GM23338 (cell line): ENCODE data around the gene WBP2. TPM values are rescaled to one million over a fixed set of nuclear protein-coding genes. Genes with fewer than 3 reads are reported as not detected.

ENCODE experiments used
- ATAC-seq: fragments of 200-7000 bp; cut with Tn5 transposase; 3 replicates; pipeline ENCODE4 v1.9.1; 2020
- DNase-seq: peaks from one replicate; pipeline ENCODE4 v3.0.0-alpha.2; 2015; ENCODE audit warnings: low spot score
- H2AFZ ChIP-seq: fragments of 200-600 bp; sonication (generic); 2 replicates; pipeline ENCODE4 v1.8.0; 2016; ENCODE audit warnings: antibody characterized with exemption, mild to moderate bottlenecking, moderate library complexity
- H3F3A ChIP-seq: fragments of 200-600 bp; sonication (generic); replicated peaks from 2 replicates; pipeline ENCODE4 v1.8.0; 2017; ENCODE audit warnings: antibody characterized with exemption, mixed run types, low read depth
- H3K27ac ChIP-seq: fragments of 200-600 bp; sonication (generic); 2 replicates; pipeline ENCODE4 v1.6.1; 2016; ENCODE audit warnings: low read depth
- H3K27me3 ChIP-seq: fragments of 200-600 bp; sonication (generic); 2 replicates; pipeline ENCODE4 v1.8.0; 2016; ENCODE audit warnings: mild to moderate bottlenecking, mixed run types, moderate library complexity; ENCODE audit not compliant: insufficient read depth
- H3K36me3 ChIP-seq: fragments of 200-600 bp; sonication (generic); 2 replicates; pipeline ENCODE4 v1.8.0; 2016; ENCODE audit warnings: mild to moderate bottlenecking; ENCODE audit not compliant: insufficient read depth
- H3K4me1 ChIP-seq: fragments of 200-600 bp; sonication (generic); 2 replicates; pipeline ENCODE4 v1.8.0; 2016; ENCODE audit warnings: mild to moderate bottlenecking, moderate library complexity; ENCODE audit not compliant: insufficient read depth
- H3K4me2 ChIP-seq: fragments of 200-600 bp; sonication (generic); 2 replicates; pipeline ENCODE4 v1.7.1; 2017; ENCODE audit warnings: mixed run types
- H3K4me3 ChIP-seq: fragments of 200-600 bp; sonication (generic); 2 replicates; pipeline ENCODE4 v1.6.1; 2016; ENCODE audit warnings: mixed run types
- H3K79me2 ChIP-seq: fragments of 200-600 bp; sonication (generic); replicated peaks from 2 replicates; pipeline ENCODE4 v1.8.0; 2017; ENCODE audit warnings: mild to moderate bottlenecking; ENCODE audit not compliant: insufficient read depth
- H3K9me2 ChIP-seq: fragments of 200-600 bp; sonication (generic); 2 replicates; pipeline ENCODE4 v1.8.0; 2017; ENCODE audit not compliant: insufficient read depth
- H4K20me1 ChIP-seq: fragments of 200-600 bp; sonication (generic); replicated peaks from 2 replicates; pipeline ENCODE4 v1.8.0; 2017; ENCODE audit warnings: mild to moderate bottlenecking; ENCODE audit not compliant: insufficient read depth
- H3K27ac Mint-ChIP-seq: 2 replicates; pipeline ENCODE4 v1.8.0; 2020; ENCODE audit warnings: inconsistent platforms, mild to moderate bottlenecking, moderate library complexity, mixed read lengths
- H3K27me3 Mint-ChIP-seq: 3 replicates; pipeline ENCODE4 v1.8.0; 2022; ENCODE audit warnings: low read depth, mild to moderate bottlenecking, moderate library complexity, mixed read lengths, inconsistent platforms; ENCODE audit not compliant: insufficient read depth, poor library complexity
- H3K36me3 Mint-ChIP-seq: 3 replicates; pipeline ENCODE4 v1.8.0; 2021; ENCODE audit warnings: low read depth, mild to moderate bottlenecking, inconsistent platforms, moderate library complexity, mixed read lengths
- H3K4me1 Mint-ChIP-seq: 3 replicates; pipeline ENCODE4 v1.8.0; 2020; ENCODE audit warnings: mild to moderate bottlenecking, inconsistent platforms, mixed read lengths
- H3K4me3 Mint-ChIP-seq: 3 replicates; pipeline ENCODE4 v1.8.0; 2021; ENCODE audit warnings: moderate library complexity, mild to moderate bottlenecking, inconsistent platforms, mixed read lengths
- H3K9me3 Mint-ChIP-seq: 3 replicates; pipeline ENCODE4 v1.8.0; 2020; ENCODE audit warnings: moderate library complexity, mild to moderate bottlenecking, inconsistent platforms, mixed read lengths
- CREB1 ChIP-seq: fragments of 250-450 bp; sonication (Bioruptor Pico); IDR thresholded peaks from 2 replicates; pipeline ENCODE4 v1.5.0; 2020; ENCODE audit warnings: low read depth, mild to moderate bottlenecking, moderate library complexity
- EZH2 ChIP-seq: fragments of 200-600 bp; sonication (generic); IDR thresholded peaks from one replicate; pipeline ENCODE4 v1.8.0; 2017; ENCODE audit warnings: antibody characterized with exemption, mild to moderate bottlenecking, low read depth; ENCODE audit not compliant: unreplicated experiment
- EZH2phosphoT487 ChIP-seq: fragments of 200-600 bp; sonication (generic); IDR thresholded peaks from one replicate; pipeline ENCODE4 v1.8.1; 2018; ENCODE audit warnings: antibody characterized with exemption; ENCODE audit not compliant: unreplicated experiment
- JUNB ChIP-seq: IDR thresholded peaks from one replicate; pipeline ENCODE4 v1.6.1; 2016; ENCODE audit warnings: antibody characterized with exemption; ENCODE audit not compliant: unreplicated experiment
- NANOG ChIP-seq: IDR thresholded peaks from 2 replicates; pipeline ENCODE4 v1.6.1; 2016; ENCODE audit warnings: antibody characterized with exemption, borderline replicate concordance
- POLR2AphosphoS5 ChIP-seq: IDR thresholded peaks from 2 replicates; pipeline ENCODE4 v1.6.1; 2016; ENCODE audit warnings: antibody characterized with exemption, low read depth
- REST ChIP-seq: IDR thresholded peaks from one replicate; pipeline ENCODE4 v1.6.1; 2018; ENCODE audit warnings: antibody characterized with exemption; ENCODE audit not compliant: unreplicated experiment
- STAT1 ChIP-seq: IDR thresholded peaks from one replicate; pipeline ENCODE4 v1.6.1; 2016; ENCODE audit warnings: antibody characterized with exemption; ENCODE audit not compliant: unreplicated experiment
- ZNF114 ChIP-seq: fragments of 250-450 bp; sonication (Bioruptor Pico); IDR thresholded peaks from 2 replicates; pipeline ENCODE4 v1.5.0; 2020; ENCODE audit warnings: mild to moderate bottlenecking, moderate library complexity
- ZNF331 ChIP-seq: fragments of 250-450 bp; sonication (Bioruptor Pico); IDR thresholded peaks from 2 replicates; pipeline ENCODE4 v1.5.0; 2020; ENCODE audit warnings: low read depth, mild to moderate bottlenecking, moderate library complexity
- polyA plus RNA-seq: library from polyadenylated mRNA; unstranded; fragments of >200 nt; fragmentation: Nextera tagmentation; extraction: Ambion mirVana; gene quantifications from 2 replicates; pipeline ENCODE4 v1.2.1, GENCODE V29; 2016
- total RNA-seq: library from RNA; depleted of rRNA; stranded (reverse); fragments of >200 nt; shearing (Covaris generic); gene quantifications from 2 replicates; pipeline ENCODE4 v1.2.3, GENCODE V29; 2014
- TF ChIP-seq, protein P1 (sequence below), 2 experiments: fragments of 200-600 bp in 1 of 2; sonication (generic) in 1 of 2; conservative IDR thresholded peaks; 2 replicates each; pipeline versions ENCODE4 v1.5.1 to v1.6.1; 2016 to 2017; ENCODE audit warnings: antibody characterized with exemption in 2 of 2, low read depth in 2 of 2, mild to moderate bottlenecking in 2 of 2, moderate library complexity in 1 of 2
- TF ChIP-seq, protein P2 (sequence below): IDR thresholded peaks from 2 replicates; pipeline ENCODE4 v1.6.1; 2016; ENCODE audit warnings: antibody characterized with exemption

WBP2 gene
- total and polyA plus RNA-seq, 2 experiments from 2014 or later = 36.2 to 63.5 TPM

GRCh38 chr17:75825149-75825552, 30.0 kb downstream of the WBP2 start (continued):
- TF ChIP-seq REST = no peak
- no peak for TF ChIP-seq EZH2
- TF ChIP-seq, protein P1, sequence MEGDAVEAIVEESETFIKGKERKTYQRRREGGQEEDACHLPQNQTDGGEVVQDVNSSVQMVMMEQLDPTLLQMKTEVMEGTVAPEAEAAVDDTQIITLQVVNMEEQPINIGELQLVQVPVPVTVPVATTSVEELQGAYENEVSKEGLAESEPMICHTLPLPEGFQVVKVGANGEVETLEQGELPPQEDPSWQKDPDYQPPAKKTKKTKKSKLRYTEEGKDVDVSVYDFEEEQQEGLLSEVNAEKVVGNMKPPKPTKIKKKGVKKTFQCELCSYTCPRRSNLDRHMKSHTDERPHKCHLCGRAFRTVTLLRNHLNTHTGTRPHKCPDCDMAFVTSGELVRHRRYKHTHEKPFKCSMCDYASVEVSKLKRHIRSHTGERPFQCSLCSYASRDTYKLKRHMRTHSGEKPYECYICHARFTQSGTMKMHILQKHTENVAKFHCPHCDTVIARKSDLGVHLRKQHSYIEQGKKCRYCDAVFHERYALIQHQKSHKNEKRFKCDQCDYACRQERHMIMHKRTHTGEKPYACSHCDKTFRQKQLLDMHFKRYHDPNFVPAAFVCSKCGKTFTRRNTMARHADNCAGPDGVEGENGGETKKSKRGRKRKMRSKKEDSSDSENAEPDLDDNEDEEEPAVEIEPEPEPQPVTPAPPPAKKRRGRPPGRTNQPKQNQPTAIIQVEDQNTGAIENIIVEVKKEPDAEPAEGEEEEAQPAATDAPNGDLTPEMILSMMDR (conservative IDR thresholded peaks at IDR 0.05; ENCODE audit: low read depth in 2 of 2) = no peak
- no peak for TF ChIP-seq CREB1
- TF ChIP-seq STAT1 = no peak
- TF ChIP-seq ZNF331 = no peak
- no peak for TF ChIP-seq NANOG
- no peak for TF ChIP-seq EZH2phosphoT487

DNA sequence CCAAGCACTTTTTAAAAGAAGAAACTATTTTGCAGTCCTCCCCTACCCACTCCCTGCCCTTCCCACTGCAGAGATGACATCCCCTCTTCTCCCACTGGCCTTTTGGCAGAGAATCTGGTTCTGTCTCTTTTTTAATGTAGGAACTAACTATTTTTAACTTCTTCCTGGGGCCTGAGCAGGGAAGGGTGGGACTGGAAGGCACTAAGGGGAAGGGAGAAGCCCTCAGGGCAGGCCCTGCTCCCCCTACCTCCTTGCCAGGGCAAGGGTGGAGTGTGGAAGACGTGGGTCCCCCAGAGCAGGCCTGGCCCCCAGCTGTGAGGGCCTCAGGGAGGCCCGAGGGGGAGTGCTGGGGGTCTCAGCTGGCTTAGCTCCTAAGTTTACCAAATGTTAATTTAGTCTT, 30.5 kb downstream of the WBP2 start:
- DNase-seq = no peak
- Histone ChIP-seq H2AFZ (no peak overlapping the region), H3K4me1 (peaks cover 17% of the 10 kb centered on the region), H3K36me3 (no peaks in the 10 kb centered on the region; the same call in 1 of the 2 replicates), H4K20me1 (no peaks in the 10 kb centered on the region), H3K27me3 (no peaks in the 10 kb centered on the region), H3F3A (peaks cover 19% of the 10 kb centered on the region), H3K9me2 (no peaks in the 10 kb centered on the region), H3K4me3 (no peak overlapping the region), H3K79me2 (no peaks in the 10 kb centered on the region), H3K27ac (no peak overlapping the region), H3K4me2 (no peak overlapping the region)
- no peaks in the 10 kb centered on the region for H3K9me3 Mint-ChIP-seq
- H3K4me1 Mint-ChIP-seq = peaks cover 11% of the 10 kb centered on the region
- peaks cover 28% of the 10 kb centered on the region for H3K36me3 Mint-ChIP-seq
- ATAC-seq = no peak
- H3K27me3 Mint-ChIP-seq = peaks cover 6% of the 10 kb centered on the region
- H3K27ac Mint-ChIP-seq = no peak overlapping the region
- no peak overlapping the region for H3K4me3 Mint-ChIP-seq
- TF ChIP-seq EZH2phosphoT487 (no peak), STAT1 (no peak), ZNF114 (no peak), CREB1 (no peak), NANOG (no peak), JUNB (no peak), POLR2AphosphoS5 (no peak), EZH2 (no peak), REST (no peak), ZNF331 (no peak)
- TF ChIP-seq, protein P1 (conservative IDR thresholded peaks at IDR 0.05; ENCODE audit: low read depth in 2 of 2) = no peak
- TF ChIP-seq, protein P2, sequence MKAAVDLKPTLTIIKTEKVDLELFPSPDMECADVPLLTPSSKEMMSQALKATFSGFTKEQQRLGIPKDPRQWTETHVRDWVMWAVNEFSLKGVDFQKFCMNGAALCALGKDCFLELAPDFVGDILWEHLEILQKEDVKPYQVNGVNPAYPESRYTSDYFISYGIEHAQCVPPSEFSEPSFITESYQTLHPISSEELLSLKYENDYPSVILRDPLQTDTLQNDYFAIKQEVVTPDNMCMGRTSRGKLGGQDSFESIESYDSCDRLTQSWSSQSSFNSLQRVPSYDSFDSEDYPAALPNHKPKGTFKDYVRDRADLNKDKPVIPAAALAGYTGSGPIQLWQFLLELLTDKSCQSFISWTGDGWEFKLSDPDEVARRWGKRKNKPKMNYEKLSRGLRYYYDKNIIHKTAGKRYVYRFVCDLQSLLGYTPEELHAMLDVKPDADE = no peak
